Measurements from ENCODE around the gene CDC6. TPM values are rescaled to one million over a fixed set of nuclear protein-coding genes. Genes with fewer than 3 reads are reported as not detected.
A peak's percentile ranks its signal among the peaks of the same experiment; 100 is the strongest.

Gene CDC6
- total RNA-seq, 1 experiment from 2014 or later: 567 TPM

DNA sequence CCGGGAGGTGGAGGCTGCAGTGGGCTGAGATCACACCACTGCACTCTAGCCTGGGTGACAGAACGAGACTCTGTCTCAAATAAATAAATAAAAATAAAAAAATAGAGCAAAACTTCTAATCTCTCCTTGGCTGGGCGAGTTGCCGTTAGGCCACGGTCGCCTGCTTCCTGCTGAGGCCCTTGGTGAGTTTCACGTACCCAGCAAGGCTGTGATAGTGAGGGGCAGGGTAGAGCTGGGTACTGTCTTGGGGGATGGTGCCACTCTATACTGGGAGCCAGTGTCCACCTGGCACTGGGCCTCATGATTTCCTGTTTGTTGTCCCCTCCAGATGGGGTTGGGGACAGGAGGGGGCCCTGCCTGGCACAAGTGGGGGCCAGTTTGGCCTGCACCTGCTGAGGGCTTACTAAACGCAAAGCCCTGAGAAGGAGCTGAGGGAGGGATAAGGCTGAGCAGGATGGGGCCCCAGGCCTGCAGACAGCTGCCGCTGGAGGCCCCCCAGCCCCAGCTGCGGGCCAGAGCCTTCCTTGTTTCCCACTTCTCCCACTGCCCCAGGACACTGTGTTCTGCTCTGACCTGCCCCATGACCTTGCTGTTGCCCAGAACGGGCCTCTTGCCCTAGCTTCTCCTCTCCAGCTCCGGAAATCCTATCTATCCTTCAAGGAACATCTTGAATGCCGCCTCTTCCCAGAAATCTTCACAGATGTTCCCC, 51.4 kb downstream of the CDC6 start:
- Mint-ChIP-seq H3K36me3 (ENCODE audit: insufficient read depth, unreplicated experiment) (peaks cover 44% of the 10 kb centered on the region), H3K4me3 (ENCODE audit: low read depth, unreplicated experiment) (no peak overlapping the region), H3K27ac (ENCODE audit: unreplicated experiment) (peak overlapping the region; percentile 0), H3K27me3 (ENCODE audit: unreplicated experiment) (no peaks in the 10 kb centered on the region), H3K9me3 (ENCODE audit: low read depth, unreplicated experiment) (no peaks in the 10 kb centered on the region), H3K4me1 (ENCODE audit: low read depth, unreplicated experiment) (peaks cover 51% of the 10 kb centered on the region)
- DNase-seq: no peak
- no peak for TF ChIP-seq CTCF (IDR thresholded peaks at IDR 0.05; ENCODE audit: unreplicated experiment)
- intact Hi-C loops (cut with micrococcal nuclease; ENCODE audit: unreplicated experiment): no loop called here
- BruUV-seq (replicated peaks): no TSS peak
- CTCF ChIA-PET: interaction anchor here (0.6 to 37.0 kb wide), 6 partner anchors 16 to 774 kb away, joined by 3 to 1520 read pairs (median 6); partner anchors contain the start of gene RARA

- peaks cover 56% of the 10 kb centered on the region for H3K36me3 Mint-ChIP-seq (ENCODE audit: insufficient read depth, unreplicated experiment)
- no peaks in the 10 kb centered on the region for H3K27me3 Mint-ChIP-seq (ENCODE audit: unreplicated experiment)
- H3K27ac Mint-ChIP-seq (ENCODE audit: unreplicated experiment): peak overlapping the region; percentile 75
- CTCF ChIA-PET: interaction anchor here (0.5 to 37.0 kb wide), 9 partner anchors 16 to 240 kb away, joined by 3 to 1520 read pairs (median 5); partner anchors contain the start of genes NR1D1, RARA, TOP2A and WIPF2
- DNase-seq: no peak
- peaks cover 51% of the 10 kb centered on the region for H3K4me1 Mint-ChIP-seq (ENCODE audit: low read depth, unreplicated experiment)
- no peak for TF ChIP-seq CTCF (IDR thresholded peaks at IDR 0.05; ENCODE audit: unreplicated experiment)
- intact Hi-C loops (cut with micrococcal nuclease; ENCODE audit: unreplicated experiment): no loop called here
- no TSS peak for BruUV-seq (replicated peaks)
- no peaks in the 10 kb centered on the region for H3K9me3 Mint-ChIP-seq (ENCODE audit: low read depth, unreplicated experiment)
- no peak overlapping the region for H3K4me3 Mint-ChIP-seq (ENCODE audit: low read depth, unreplicated experiment)
Observed at GRCh38 chr17:40340327-40340726, 52.6 kb downstream of the CDC6 start.

DNA sequence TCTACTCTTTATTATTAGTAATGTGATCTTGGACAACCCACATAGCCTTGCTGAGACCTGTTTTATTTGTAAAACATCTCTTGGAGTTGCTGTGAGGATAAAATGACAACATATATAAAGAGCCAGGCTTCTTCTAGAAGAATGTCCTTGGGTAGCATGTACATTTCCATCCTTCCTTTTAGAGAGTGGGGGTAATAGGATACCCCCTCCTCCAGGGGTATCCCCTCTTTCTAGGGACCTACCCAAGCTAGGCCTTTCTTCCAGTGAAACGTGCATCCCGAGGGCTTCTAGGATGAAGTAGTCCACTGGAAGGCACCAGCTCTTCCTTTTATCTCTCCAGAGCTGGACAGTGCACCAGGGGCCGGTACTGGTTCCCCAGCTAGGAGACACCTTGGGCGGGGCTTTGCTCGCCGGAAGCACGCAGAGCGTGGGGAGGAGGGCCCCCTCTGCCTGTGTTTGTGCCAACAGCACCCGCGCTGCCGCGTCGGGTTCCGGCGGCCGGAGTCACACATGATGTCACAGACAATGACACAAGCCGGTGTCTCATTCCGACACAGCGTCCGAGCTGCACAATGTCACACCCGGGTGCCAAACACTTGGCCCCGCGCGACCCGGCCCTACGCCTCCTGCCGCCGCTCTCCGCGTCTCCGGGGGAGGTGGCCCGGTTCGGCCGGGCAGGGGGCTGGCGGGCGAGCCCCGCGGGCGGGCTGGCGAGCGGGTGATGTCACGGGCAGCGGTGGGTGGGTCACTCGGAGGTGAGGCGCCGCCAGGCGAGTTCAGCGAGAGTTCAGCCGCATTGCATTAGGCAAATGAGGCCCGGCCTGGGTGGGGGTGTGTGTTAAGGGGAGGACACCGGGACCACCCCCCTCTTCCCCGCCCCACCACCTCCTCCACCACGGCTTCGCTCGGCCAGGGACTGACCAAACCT, 53.5 kb downstream of the CDC6 start:
- BruUV-seq (replicated peaks): no TSS peak
- peak overlapping the region; percentile 89 for H3K4me3 Mint-ChIP-seq (ENCODE audit: low read depth, unreplicated experiment)
- H3K27ac Mint-ChIP-seq (ENCODE audit: unreplicated experiment): peak overlapping the region; percentile 75
- peaks cover 65% of the 10 kb centered on the region for H3K36me3 Mint-ChIP-seq (ENCODE audit: insufficient read depth, unreplicated experiment)
- H3K27me3 Mint-ChIP-seq (ENCODE audit: unreplicated experiment): no peaks in the 10 kb centered on the region
- peak; percentile 92 for TF ChIP-seq CTCF (IDR thresholded peaks at IDR 0.05; ENCODE audit: unreplicated experiment)
- peaks cover 57% of the 10 kb centered on the region for H3K4me1 Mint-ChIP-seq (ENCODE audit: low read depth, unreplicated experiment)
- CTCF ChIA-PET: interaction anchor here (0.5 to 37.0 kb wide), 18 partner anchors 15 to 401 kb away, joined by 3 to 1520 read pairs (median 4); partner anchors contain the start of genes NR1D1, RARA, TOP2A and WIPF2
- no peaks in the 10 kb centered on the region for H3K9me3 Mint-ChIP-seq (ENCODE audit: low read depth, unreplicated experiment)
- intact Hi-C loops (cut with micrococcal nuclease; ENCODE audit: unreplicated experiment): loop anchor here (1.0 kb wide), 1 partner anchor 24 kb away; no protein-coding TSS in a partner anchor
- DNase-seq: peak; percentile 100

DNA sequence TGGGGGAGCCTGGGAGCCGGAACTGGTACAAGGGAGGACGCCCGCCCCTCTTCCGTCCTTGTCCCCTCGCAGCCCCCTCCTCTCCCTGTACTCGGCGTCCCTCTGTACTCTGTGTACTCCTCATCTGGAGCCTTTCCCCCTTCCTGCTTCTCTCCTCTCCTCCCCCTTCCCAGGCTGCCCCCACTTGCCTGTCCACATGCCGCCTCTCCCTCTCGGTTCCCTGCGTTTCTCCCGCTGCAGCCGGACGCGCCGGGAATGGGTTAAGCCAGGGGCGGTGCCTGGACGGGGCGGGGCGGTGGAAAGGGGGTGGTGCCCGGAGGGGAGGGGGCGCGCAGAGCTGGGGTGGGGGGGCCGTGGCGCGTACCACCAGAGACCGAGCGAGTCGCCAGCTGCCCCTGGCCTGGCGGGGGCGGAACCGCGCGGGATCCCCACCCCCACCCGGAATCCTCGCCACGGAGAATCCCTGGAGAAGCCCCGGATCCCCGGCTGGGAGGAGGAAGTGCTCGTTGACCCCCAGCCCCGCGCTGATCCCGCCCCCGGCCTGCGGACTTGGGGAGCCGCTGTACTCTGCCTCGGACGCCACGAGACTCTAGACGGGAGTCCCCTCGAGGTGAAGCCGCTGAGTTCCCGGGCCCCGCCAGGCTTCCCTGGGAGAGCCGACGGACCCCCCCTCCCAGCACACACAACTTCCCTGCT, 54.3 kb downstream of the CDC6 start:
- peaks cover 65% of the 10 kb centered on the region for H3K4me1 Mint-ChIP-seq (ENCODE audit: low read depth, unreplicated experiment)
- CTCF ChIA-PET: interaction anchor here (0.5 to 37.0 kb wide), 17 partner anchors 14 to 1897 kb away, joined by 3 to 1520 read pairs (median 4); partner anchors contain the start of genes RARA, TOP2A and WIPF2
- DNase-seq: peak; percentile 100
- H3K9me3 Mint-ChIP-seq (ENCODE audit: low read depth, unreplicated experiment): no peaks in the 10 kb centered on the region
- intact Hi-C loops (cut with micrococcal nuclease; ENCODE audit: unreplicated experiment): loop anchor here (1.0 kb wide), 1 partner anchor 25 kb away; no protein-coding TSS in a partner anchor
- TF ChIP-seq CTCF (IDR thresholded peaks at IDR 0.05; ENCODE audit: unreplicated experiment): no peak
- no TSS peak for BruUV-seq (replicated peaks)
- H3K4me3 Mint-ChIP-seq (ENCODE audit: low read depth, unreplicated experiment): peak overlapping the region; percentile 89
- H3K27me3 Mint-ChIP-seq (ENCODE audit: unreplicated experiment): no peaks in the 10 kb centered on the region
- H3K36me3 Mint-ChIP-seq (ENCODE audit: insufficient read depth, unreplicated experiment): peaks cover 68% of the 10 kb centered on the region
- H3K27ac Mint-ChIP-seq (ENCODE audit: unreplicated experiment): peak overlapping the region; percentile 75
